ENCODE results near the gene SLC10A7. TPM values are rescaled to one million over a fixed set of nuclear protein-coding genes. Genes with fewer than 3 reads are reported as not detected.

Gene SLC10A7
- total and polyA plus RNA-seq, 9 of the 15 experiments (the other 6 are each of a cell fraction or from before 2014, with no cell fraction given), result 6.4 to 22.8 (median 16.1) TPM

DNA sequence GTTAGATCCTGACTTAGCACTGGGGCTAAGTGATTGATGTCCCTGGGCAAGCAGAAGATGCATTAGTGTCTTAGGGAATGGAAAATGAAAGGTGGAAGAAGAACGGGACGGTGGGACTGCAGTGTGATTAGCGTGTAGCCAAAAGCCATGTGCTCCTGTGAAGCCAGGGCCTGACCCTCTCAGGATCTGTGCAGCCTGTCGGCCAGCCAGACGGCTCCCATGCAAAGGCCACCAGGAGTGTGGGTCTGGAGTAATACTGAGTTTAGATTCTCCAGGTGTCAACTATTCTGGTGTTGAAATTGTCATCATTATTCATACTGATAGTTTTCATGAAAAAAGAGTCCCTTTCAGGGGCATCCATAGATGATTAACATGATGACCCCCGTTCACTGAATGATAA is 275.4 kb downstream of the SLC10A7 start:
- peaks cover 0 to 7% of the 10 kb centered on the region in 2 experiments; a peak in 1 of 5 replicates for H3K4me1 ChIP-seq (replicated peaks in 1 of 2; ENCODE audit: control insufficient read depth in 2 of 2, insufficient read depth in 2 of 2, low read length in 2 of 2)
- FAIRE-seq, result no peak
- no peaks in the 10 kb centered on the region for H3K9me1 ChIP-seq (ENCODE audit: control insufficient read depth, insufficient read depth, low read length)
- H3K27me3 ChIP-seq (ENCODE audit: control insufficient read depth in 2 of 2, insufficient read depth in 2 of 2, low read length in 2 of 2), result peaks cover 0 to 16% of the 10 kb centered on the region in 2 experiments; a peak in 2 of 5 replicates
- 2% methylated on average over 5 of the region's 6 CpGs for WGBS (ENCODE audit: insufficient coverage, low coverage, missing lambda C conversion rate)
- intact Hi-C loops (cut with micrococcal nuclease) (no loop called here), in situ Hi-C loops (cut with MboI) (no loop called here)
- no TSS peak for BruUV-seq (replicated peaks)
- ATAC-seq, result no peak
- H4K20me1 ChIP-seq (replicated peaks; ENCODE audit: control insufficient read depth, insufficient read depth, low read length), result peaks cover 5% of the 10 kb centered on the region; the same call in 1 of the 2 replicates
- H3K4me3 ChIP-seq, result no peak overlapping the region
- no peak for TF ChIP-seq SMAD4 (CRISPR knock-in tag; conservative IDR thresholded peaks at IDR 0.05)
- H3K9me3 ChIP-seq (replicated peaks; ENCODE audit: control insufficient read depth, insufficient read depth, low read depth, low read length), result no peaks in the 10 kb centered on the region
- ChIA-PET POLR2A (no interaction called here), CTCF (ENCODE audit: low intra/inter-chr PET ratio) (no interaction called here)
- no peak overlapping the region for H3K27ac ChIP-seq (ENCODE audit: extremely low read depth, low read depth, low read length)
- no peaks in the 10 kb centered on the region for H3K79me2 ChIP-seq (ENCODE audit: control insufficient read depth, insufficient read depth, low read length)
- no peak for DNase-seq (ENCODE audit: extremely low read depth in 1 of 4, low spot score in 3 of 4)
- H3K36me3 ChIP-seq (ENCODE audit: control insufficient read depth, insufficient read depth, low read length), result no peaks in the 10 kb centered on the region
- no peak overlapping the region for H2AFZ ChIP-seq (ENCODE audit: low read depth, low read length)
- H3K9ac ChIP-seq (ENCODE audit: insufficient read depth in 1 of 2, low read depth in 2 of 2, low read length in 2 of 2), result no peak overlapping the region
- H3K4me2 ChIP-seq (ENCODE audit: insufficient read depth, low read length), result no peak overlapping the region

DNA sequence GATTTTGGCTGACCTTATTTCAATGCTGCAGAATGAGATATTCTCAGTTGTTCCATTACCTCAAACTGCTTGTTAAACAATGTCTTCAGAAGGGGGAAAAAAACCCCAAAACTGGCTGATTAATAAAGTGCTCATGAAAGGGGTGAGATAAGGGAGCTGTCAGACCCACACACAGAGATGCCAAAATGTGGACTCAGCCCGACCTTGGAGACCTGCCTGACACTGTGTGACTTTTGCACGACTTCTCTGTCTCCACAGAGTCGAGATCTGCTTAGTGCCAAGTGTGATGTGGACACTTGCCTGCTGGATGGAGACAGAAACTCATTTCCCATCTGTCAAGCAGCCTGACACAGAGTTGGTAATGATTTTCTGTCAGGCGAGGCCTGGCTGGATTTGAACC is 275.9 kb downstream of the SLC10A7 start:
- ATAC-seq, result no peak
- no peak for FAIRE-seq
- ChIA-PET POLR2A (no interaction called here), CTCF (ENCODE audit: low intra/inter-chr PET ratio) (no interaction called here)
- peaks cover 5% of the 10 kb centered on the region; the same call in 1 of the 2 replicates for H4K20me1 ChIP-seq (replicated peaks; ENCODE audit: control insufficient read depth, insufficient read depth, low read length)
- BruUV-seq (replicated peaks), result no TSS peak
- H3K4me2 ChIP-seq (ENCODE audit: insufficient read depth, low read length), result no peak overlapping the region
- no peak overlapping the region for H2AFZ ChIP-seq (ENCODE audit: low read depth, low read length)
- H3K27me3 ChIP-seq (ENCODE audit: control insufficient read depth in 2 of 2, insufficient read depth in 2 of 2, low read length in 2 of 2), result peaks cover 0 to 16% of the 10 kb centered on the region in 2 experiments; a peak in 2 of 5 replicates
- H3K4me3 ChIP-seq, result no peak overlapping the region
- H3K9me3 ChIP-seq (replicated peaks; ENCODE audit: control insufficient read depth, insufficient read depth, low read depth, low read length), result no peaks in the 10 kb centered on the region
- WGBS (ENCODE audit: insufficient coverage, low coverage, missing lambda C conversion rate), result 0% methylated on average over 4 of the region's 4 CpGs
- in situ Hi-C loops (cut with MboI), result no loop called here
- intact Hi-C loops (cut with micrococcal nuclease), result no loop called here
- H3K9me1 ChIP-seq (ENCODE audit: control insufficient read depth, insufficient read depth, low read length), result no peaks in the 10 kb centered on the region
- no peak overlapping the region for H3K9ac ChIP-seq (ENCODE audit: insufficient read depth in 1 of 2, low read depth in 2 of 2, low read length in 2 of 2)
- H3K36me3 ChIP-seq (ENCODE audit: control insufficient read depth, insufficient read depth, low read length), result no peaks in the 10 kb centered on the region
- DNase-seq (ENCODE audit: extremely low read depth in 1 of 4, low spot score in 3 of 4), result no peak
- no peak overlapping the region for H3K27ac ChIP-seq (ENCODE audit: extremely low read depth, low read depth, low read length)
- no peaks in the 10 kb centered on the region for H3K79me2 ChIP-seq (ENCODE audit: control insufficient read depth, insufficient read depth, low read length)
- peaks cover 0 to 7% of the 10 kb centered on the region in 2 experiments; a peak in 1 of 5 replicates for H3K4me1 ChIP-seq (replicated peaks in 1 of 2; ENCODE audit: control insufficient read depth in 2 of 2, insufficient read depth in 2 of 2, low read length in 2 of 2)
- TF ChIP-seq SAP30 (IDR thresholded peaks at IDR 0.05; ENCODE audit: borderline replicate concordance, insufficient read depth, low read depth, low read length, poor library complexity, severe bottlenecking) (no peak), NR2C2 (CRISPR knock-in tag; IDR thresholded peaks at IDR 0.05) (no peak), NR2C2 (tag; IDR thresholded peaks at IDR 0.05) (no peak), KAT2B (IDR thresholded peaks at IDR 0.05; ENCODE audit: low read depth, low read length) (no peak), CBX5 (IDR thresholded peaks at IDR 0.05; ENCODE audit: borderline replicate concordance, low read depth) (no peak), ZNF311 (CRISPR knock-in tag; IDR thresholded peaks at IDR 0.05) (no peak), ELF2 (CRISPR knock-in tag; IDR thresholded peaks at IDR 0.05) (no peak), ARNT (IDR thresholded peaks at IDR 0.05) (no peak), GABPA (tag; conservative IDR thresholded peaks at IDR 0.05; ENCODE audit: low read depth) (no peak)
- TF ChIP-seq, protein P1, sequence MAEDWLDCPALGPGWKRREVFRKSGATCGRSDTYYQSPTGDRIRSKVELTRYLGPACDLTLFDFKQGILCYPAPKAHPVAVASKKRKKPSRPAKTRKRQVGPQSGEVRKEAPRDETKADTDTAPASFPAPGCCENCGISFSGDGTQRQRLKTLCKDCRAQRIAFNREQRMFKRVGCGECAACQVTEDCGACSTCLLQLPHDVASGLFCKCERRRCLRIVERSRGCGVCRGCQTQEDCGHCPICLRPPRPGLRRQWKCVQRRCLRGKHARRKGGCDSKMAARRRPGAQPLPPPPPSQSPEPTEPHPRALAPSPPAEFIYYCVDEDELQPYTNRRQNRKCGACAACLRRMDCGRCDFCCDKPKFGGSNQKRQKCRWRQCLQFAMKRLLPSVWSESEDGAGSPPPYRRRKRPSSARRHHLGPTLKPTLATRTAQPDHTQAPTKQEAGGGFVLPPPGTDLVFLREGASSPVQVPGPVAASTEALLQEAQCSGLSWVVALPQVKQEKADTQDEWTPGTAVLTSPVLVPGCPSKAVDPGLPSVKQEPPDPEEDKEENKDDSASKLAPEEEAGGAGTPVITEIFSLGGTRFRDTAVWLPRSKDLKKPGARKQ (CRISPR knock-in tag; IDR thresholded peaks at IDR 0.05), result no peak
- TF ChIP-seq, protein P2, sequence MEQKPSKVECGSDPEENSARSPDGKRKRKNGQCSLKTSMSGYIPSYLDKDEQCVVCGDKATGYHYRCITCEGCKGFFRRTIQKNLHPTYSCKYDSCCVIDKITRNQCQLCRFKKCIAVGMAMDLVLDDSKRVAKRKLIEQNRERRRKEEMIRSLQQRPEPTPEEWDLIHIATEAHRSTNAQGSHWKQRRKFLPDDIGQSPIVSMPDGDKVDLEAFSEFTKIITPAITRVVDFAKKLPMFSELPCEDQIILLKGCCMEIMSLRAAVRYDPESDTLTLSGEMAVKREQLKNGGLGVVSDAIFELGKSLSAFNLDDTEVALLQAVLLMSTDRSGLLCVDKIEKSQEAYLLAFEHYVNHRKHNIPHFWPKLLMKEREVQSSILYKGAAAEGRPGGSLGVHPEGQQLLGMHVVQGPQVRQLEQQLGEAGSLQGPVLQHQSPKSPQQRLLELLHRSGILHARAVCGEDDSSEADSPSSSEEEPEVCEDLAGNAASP (IDR thresholded peaks at IDR 0.05), result no peak
- TF ChIP-seq, protein P3, sequence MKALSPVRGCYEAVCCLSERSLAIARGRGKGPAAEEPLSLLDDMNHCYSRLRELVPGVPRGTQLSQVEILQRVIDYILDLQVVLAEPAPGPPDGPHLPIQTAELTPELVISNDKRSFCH (CRISPR knock-in tag; IDR thresholded peaks at IDR 0.05), result no peak
- TF ChIP-seq, protein P3 (tag; IDR thresholded peaks at IDR 0.05), result no peak

All from K562 (cell line).